B cell (primary cell): Measurements from ENCODE around the gene ATP11A.

Experiments used
- EZH2 ChIP-seq: IDR thresholded peaks from 2 replicates; pipeline ENCODE4 v1.6.1; 2012; ENCODE audit warnings: borderline replicate concordance, low read depth, mild to moderate bottlenecking, moderate library complexity, low read length; ENCODE audit not compliant: insufficient read depth, poor library complexity, severe bottlenecking
- TF ChIP-seq, protein P1 (sequence below): fragments of 200-600 bp; IDR thresholded peaks from one replicate; pipeline ENCODE4 v1.8.0; 2022; ENCODE audit warnings: antibody characterized with exemption, mild to moderate bottlenecking

DNA sequence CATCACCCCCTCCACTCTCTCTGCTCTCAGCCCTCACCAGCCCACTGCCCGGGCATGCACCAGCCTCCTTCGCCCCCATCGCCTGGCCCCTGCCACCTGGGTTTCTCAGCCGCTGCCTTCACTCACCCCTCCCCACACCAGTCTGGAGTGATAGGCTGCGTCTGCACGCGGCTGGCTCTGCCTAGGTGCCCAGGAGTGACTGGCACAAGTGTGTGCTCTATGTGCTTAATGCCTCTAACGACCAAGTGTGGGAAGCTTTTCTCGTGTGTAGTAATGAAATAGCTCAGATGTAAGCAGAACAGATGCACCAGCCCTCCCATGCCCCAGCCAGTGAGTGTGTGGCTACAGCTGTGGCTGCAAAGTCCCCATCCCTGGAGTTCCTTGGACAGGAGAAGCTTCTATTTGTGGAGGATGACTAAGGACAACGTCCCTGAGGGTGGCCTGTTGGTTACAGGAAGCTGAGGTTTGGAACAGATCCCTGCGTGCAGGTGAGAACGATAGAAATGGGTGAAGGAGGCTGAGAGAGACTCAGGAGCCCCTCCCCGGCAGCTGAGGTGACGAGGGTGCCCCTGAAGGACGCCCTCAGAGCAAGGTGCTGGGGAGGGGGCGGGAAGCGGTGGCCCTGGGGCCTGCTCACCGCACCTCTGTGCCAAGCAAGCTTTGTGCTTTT is 35.6 kb downstream of the ATP11A start:
- TF ChIP-seq, protein P1, sequence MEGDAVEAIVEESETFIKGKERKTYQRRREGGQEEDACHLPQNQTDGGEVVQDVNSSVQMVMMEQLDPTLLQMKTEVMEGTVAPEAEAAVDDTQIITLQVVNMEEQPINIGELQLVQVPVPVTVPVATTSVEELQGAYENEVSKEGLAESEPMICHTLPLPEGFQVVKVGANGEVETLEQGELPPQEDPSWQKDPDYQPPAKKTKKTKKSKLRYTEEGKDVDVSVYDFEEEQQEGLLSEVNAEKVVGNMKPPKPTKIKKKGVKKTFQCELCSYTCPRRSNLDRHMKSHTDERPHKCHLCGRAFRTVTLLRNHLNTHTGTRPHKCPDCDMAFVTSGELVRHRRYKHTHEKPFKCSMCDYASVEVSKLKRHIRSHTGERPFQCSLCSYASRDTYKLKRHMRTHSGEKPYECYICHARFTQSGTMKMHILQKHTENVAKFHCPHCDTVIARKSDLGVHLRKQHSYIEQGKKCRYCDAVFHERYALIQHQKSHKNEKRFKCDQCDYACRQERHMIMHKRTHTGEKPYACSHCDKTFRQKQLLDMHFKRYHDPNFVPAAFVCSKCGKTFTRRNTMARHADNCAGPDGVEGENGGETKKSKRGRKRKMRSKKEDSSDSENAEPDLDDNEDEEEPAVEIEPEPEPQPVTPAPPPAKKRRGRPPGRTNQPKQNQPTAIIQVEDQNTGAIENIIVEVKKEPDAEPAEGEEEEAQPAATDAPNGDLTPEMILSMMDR, result no peak
- no peak for TF ChIP-seq EZH2
